ENCODE data around the gene NUCKS1.

The NUCKS1 gene

GRCh38 chr1:205750138-205751035, at the start of gene NUCKS1:
Gene NUCKS1 (minus strand): TSS chr1:205750182. CDS start chr1:205749973, 209 bp downstream.
- peak; percentile 95 for DNase-seq

GRCh38 chr1:205798577-205798976, 48.6 kb upstream of the NUCKS1 start:
- no peak for DNase-seq

GRCh38 chr1:205797168-205797567, 47.2 kb upstream of the NUCKS1 start:
- no peak for DNase-seq

GRCh38 chr1:205794011-205794730, 44.2 kb upstream of the NUCKS1 start:
- DNase-seq = no peak

- no peak for DNase-seq
Measured at GRCh38 chr1:205792961-205793673, 43.1 kb upstream of the NUCKS1 start.

GRCh38 chr1:205792481-205792881, 42.5 kb upstream of the NUCKS1 start:
- DNase-seq = no peak

- DNase-seq = peak; percentile 11
Measured at GRCh38 chr1:205791568-205792180, 41.7 kb upstream of the NUCKS1 start.

- DNase-seq = no peak
Measured at GRCh38 chr1:205787287-205787916, 37.4 kb upstream of the NUCKS1 start.

- DNase-seq = no peak
Measured at GRCh38 chr1:205786601-205787000, 36.6 kb upstream of the NUCKS1 start.

- no peak for DNase-seq
Measured at GRCh38 chr1:205785446-205785845, 35.5 kb upstream of the NUCKS1 start.

- DNase-seq = no peak
Measured at GRCh38 chr1:205783904-205784303, 33.9 kb upstream of the NUCKS1 start.

- DNase-seq = no peak
Measured at GRCh38 chr1:205783433-205783795, 33.4 kb upstream of the NUCKS1 start.

- DNase-seq = no peak
Measured at GRCh38 chr1:205782627-205783432, 32.8 kb upstream of the NUCKS1 start.

GRCh38 chr1:205780335-205780734, 30.4 kb upstream of the NUCKS1 start:
- DNase-seq = no peak

GRCh38 chr1:205777994-205778393, 28.0 kb upstream of the NUCKS1 start:
- no peak for DNase-seq

- DNase-seq = no peak
Measured at GRCh38 chr1:205775717-205776056, 25.7 kb upstream of the NUCKS1 start.

GRCh38 chr1:205775015-205775716, 25.2 kb upstream of the NUCKS1 start, which contains the start of gene RAB29:
Gene RAB29 (minus strand): TSS chr1:205775482. CDS start chr1:205774956, 526 bp downstream.
- peak; percentile 97 for DNase-seq

GRCh38 chr1:205774198-205775014, 24.4 kb upstream of the NUCKS1 start:
- DNase-seq = peak; percentile 53

- DNase-seq = no peak
Measured at GRCh38 chr1:205772607-205773032, 22.6 kb upstream of the NUCKS1 start.

- DNase-seq = no peak
Measured at GRCh38 chr1:205770618-205771017, 20.6 kb upstream of the NUCKS1 start.
